Thyroid gland (tissue), 4 donors: Measurements from ENCODE around the gene LDLRAD4. TPM values are rescaled to one million over a fixed set of nuclear protein-coding genes. Genes with fewer than 3 reads are reported as not detected.

Source experiments
- DNase-seq, 2 donors: peaks; one replicate each; pipeline ENCODE4 v3.0.0-alpha.2; 2019
- H3K27ac ChIP-seq, 3 donors: fragments of 200-600 bp; sonication (generic); 1 replicate in 2 of 3; 2 replicates in 1 of 3; pipeline ENCODE4 v1.5.1; 2016 to 2019; ENCODE audit warnings: mild to moderate bottlenecking in 1 of 3, moderate library complexity in 1 of 3
- H3K27me3 ChIP-seq: fragments of 200-600 bp; sonication (generic); one replicate; pipeline ENCODE4 v1.5.1; 2019
- H3K36me3 ChIP-seq, 2 donors: fragments of 200-600 bp; sonication (generic); one replicate each; pipeline ENCODE4 v1.5.1; 2016 to 2019
- H3K4me1 ChIP-seq, 2 donors: fragments of 200-600 bp; sonication (generic); one replicate each; pipeline ENCODE4 v1.5.1; 2017 to 2019
- H3K4me3 ChIP-seq, 3 donors: fragments of 200-600 bp; sonication (generic); replicated peaks in 1 of 3; 1 replicate in 2 of 3; 2 replicates in 1 of 3; pipeline ENCODE4 v1.5.1; 2016; ENCODE audit warnings: mild to moderate bottlenecking in 1 of 3
- H3K9me3 ChIP-seq: fragments of 200-600 bp; sonication (generic); one replicate; pipeline ENCODE4 v1.5.1; 2017
- POLR2A ChIP-seq, 2 donors: fragments of 450-650 bp; IDR thresholded peaks; one replicate each; pipeline ENCODE4 v1.6.1; 2017; ENCODE audit warnings: antibody characterized with exemption in 2 of 2, mild to moderate bottlenecking in 2 of 2, moderate library complexity in 1 of 2
- WGBS, 2 donors: methylation state at CpG; one replicate each; pipeline ENCODE4 v1.1.5; 2017; 5-methylcytosine and 5-hydroxymethylcytosine counted together
- intact Hi-C: fragments of 100-400 bp; cut with DNase I; formaldehyde crosslinking; loops from one replicate; pipeline ENCODE4 v1.15.1; 2023
- total RNA-seq, 4 donors: library from RNA; depleted of rRNA; stranded (reverse); fragments of >200 nt; gene quantifications; one replicate each; pipeline ENCODE4 v1.2.3, GENCODE V29; 2016
- TF ChIP-seq, protein P1 (sequence below), 6 experiments: fragments of 200-600 bp in 3 of 6; fragments of 450-650 bp in 3 of 6; sonication (generic) in 3 of 6; IDR thresholded peaks; one replicate each; pipeline ENCODE4 v1.5.1; 2016 to 2019; ENCODE audit warnings: antibody characterized with exemption in 6 of 6, mild to moderate bottlenecking in 2 of 6, inconsistent platforms in 1 of 6, moderate library complexity in 1 of 6

Gene LDLRAD4
- total RNA-seq, 4 donors from 2014 or later, result 23.7 to 35.7 (median 29.7) TPM

DNA sequence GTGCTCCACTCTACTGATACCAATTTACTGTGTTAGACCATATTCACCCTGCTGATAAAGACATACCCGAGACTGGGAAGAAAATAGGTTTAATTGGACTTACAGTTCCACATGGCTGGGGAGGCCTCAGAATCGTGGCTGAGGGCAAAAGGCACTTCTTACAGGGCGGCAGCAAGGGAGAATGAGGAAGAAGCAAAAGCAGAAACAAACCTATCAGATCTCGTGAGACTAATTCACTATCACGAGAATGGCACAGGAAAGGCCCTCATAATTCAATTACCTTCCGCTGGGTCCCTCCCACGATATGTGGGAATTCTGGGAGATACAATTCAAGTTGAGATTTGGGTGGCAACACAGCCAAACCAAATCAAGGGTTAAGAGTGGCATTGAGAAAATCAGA is 65.2 kb downstream of the LDLRAD4 start:
- intact Hi-C loops, result no loop called here
- H3K27ac ChIP-seq, result no peak overlapping the region

DNA sequence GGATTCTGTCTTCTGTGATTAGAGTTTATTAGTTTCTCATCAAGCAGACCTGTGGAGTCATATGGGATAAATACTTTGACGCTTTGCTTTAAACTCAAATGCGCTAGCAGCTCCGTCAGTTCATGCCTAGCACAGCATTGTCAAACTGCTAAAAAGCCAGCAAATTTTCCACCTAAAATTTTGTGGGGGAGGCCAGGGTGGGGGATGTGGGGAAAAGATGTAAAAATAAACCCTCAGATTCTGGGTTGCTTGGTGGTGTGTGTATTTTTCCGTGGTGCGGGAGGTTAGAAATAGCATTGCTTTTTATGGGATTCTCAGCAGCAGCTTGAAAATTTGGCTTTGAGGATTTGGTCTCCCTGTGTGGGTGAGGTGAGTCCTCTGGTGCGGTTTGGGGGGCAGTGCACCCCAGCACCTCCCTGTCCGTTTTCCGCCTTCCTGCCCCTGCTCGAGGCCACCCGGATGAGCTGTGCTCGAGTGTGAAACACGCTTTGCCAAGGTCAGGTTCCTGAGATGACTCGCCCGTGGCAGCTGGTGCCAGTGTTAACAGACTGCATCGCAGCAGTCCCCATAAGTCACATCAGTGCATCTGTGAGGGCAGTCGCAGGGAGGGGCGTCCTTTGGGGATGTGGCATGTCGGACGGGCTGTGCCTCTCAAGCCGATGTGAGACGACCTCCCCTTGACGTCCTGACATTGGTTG is 65.9 kb downstream of the LDLRAD4 start:
- H3K4me1 ChIP-seq, result no peaks in the 10 kb centered on the region
- WGBS, 2 donors, result 64 to 65% methylated on average over 21 to 22 of the region's 22 CpGs
- TF ChIP-seq, protein P1, sequence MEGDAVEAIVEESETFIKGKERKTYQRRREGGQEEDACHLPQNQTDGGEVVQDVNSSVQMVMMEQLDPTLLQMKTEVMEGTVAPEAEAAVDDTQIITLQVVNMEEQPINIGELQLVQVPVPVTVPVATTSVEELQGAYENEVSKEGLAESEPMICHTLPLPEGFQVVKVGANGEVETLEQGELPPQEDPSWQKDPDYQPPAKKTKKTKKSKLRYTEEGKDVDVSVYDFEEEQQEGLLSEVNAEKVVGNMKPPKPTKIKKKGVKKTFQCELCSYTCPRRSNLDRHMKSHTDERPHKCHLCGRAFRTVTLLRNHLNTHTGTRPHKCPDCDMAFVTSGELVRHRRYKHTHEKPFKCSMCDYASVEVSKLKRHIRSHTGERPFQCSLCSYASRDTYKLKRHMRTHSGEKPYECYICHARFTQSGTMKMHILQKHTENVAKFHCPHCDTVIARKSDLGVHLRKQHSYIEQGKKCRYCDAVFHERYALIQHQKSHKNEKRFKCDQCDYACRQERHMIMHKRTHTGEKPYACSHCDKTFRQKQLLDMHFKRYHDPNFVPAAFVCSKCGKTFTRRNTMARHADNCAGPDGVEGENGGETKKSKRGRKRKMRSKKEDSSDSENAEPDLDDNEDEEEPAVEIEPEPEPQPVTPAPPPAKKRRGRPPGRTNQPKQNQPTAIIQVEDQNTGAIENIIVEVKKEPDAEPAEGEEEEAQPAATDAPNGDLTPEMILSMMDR (IDR thresholded peaks at IDR 0.05), result no peak
- no peak for TF ChIP-seq POLR2A (IDR thresholded peaks at IDR 0.05)
- DNase-seq, result no peak
- intact Hi-C loops, result no loop called here
- no peaks in the 10 kb centered on the region for H3K9me3 ChIP-seq
- H3K36me3 ChIP-seq, result no peaks in the 10 kb centered on the region
- H3K4me3 ChIP-seq, result no peak overlapping the region
- no peaks in the 10 kb centered on the region for H3K27me3 ChIP-seq
- H3K27ac ChIP-seq, result no peak overlapping the region

More for the DNA sequence above, 65.2 kb downstream of the LDLRAD4 start:
- TF ChIP-seq, protein P1 (IDR thresholded peaks at IDR 0.05), result no peak
- TF ChIP-seq POLR2A (IDR thresholded peaks at IDR 0.05), result no peak
- 93 to 96% methylated on average over 7 of the region's 7 CpGs for WGBS, 2 donors
- H3K27me3 ChIP-seq, result no peaks in the 10 kb centered on the region
- no peaks in the 10 kb centered on the region for H3K4me1 ChIP-seq
- no peaks in the 10 kb centered on the region for H3K9me3 ChIP-seq
- H3K4me3 ChIP-seq, result no peak overlapping the region
- no peak for DNase-seq
- no peaks in the 10 kb centered on the region for H3K36me3 ChIP-seq

DNA sequence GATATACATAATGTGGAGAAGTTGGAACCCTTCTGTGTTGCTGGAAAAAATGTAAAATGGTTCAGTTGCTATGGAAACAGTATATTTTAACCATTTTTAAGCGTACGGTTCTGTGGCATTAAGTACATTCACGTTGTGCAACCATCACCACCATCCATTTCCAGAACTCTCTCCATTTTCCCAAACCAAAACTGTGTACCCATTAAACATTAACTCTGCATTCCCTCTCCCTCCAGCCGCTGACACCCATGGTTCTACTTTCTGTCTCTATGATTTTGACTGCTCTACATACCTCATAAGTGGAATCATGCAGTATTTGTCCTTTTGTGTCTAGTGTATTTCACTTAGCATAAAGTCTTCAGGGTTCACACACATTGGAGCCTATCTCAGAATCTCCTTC is 67.3 kb downstream of the LDLRAD4 start:
- Histone ChIP-seq H3K36me3 (no peaks in the 10 kb centered on the region), H3K27me3 (no peaks in the 10 kb centered on the region), H3K4me3 (no peak overlapping the region), H3K9me3 (no peaks in the 10 kb centered on the region), H3K4me1 (no peaks in the 10 kb centered on the region), H3K27ac (no peak overlapping the region)
- intact Hi-C loops, result no loop called here
- 93 to 94% methylated on average over 4 of the region's 4 CpGs for WGBS, 2 donors
- no peak for DNase-seq
- no peak for TF ChIP-seq POLR2A (IDR thresholded peaks at IDR 0.05)
- TF ChIP-seq, protein P1 (IDR thresholded peaks at IDR 0.05), result no peak

DNA sequence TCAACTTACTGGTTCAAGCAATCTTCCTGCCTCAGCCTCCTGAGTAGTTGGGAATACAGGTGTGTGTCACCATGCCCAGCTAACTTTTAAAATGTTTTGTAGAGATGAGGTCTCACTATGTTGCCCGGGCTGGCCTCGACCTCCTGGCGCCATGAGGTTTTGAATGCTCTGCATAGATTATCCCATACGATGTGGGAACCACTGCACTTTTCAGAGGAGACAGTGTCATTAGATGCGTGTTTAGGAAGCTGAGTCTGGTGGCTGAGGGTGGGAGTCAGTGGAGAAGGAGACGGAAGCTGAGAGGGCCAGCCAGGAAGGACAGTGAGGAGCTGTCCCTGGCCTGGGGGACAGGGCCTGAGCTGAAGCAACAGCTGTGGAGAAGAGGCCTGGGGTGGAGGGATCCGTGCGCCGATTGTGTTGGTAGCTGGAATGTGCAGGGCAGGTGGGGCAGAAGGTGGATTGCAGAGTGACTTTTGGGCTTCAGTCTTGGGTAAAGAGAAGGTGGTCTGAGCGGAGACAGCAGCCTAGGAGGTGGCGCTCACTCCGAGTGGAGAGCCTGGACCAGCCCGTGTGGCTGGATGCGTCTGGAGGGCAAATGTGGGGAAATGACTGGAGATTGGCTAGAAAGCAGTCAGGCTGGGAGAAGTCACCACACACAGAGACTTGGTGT is 68.0 kb downstream of the LDLRAD4 start:
- Histone ChIP-seq H3K9me3 (no peaks in the 10 kb centered on the region), H3K4me3 (no peak overlapping the region), H3K27me3 (no peaks in the 10 kb centered on the region), H3K27ac (no peak overlapping the region), H3K36me3 (no peaks in the 10 kb centered on the region), H3K4me1 (no peaks in the 10 kb centered on the region)
- DNase-seq, result no peak
- no peak for TF ChIP-seq POLR2A (IDR thresholded peaks at IDR 0.05)
- TF ChIP-seq, protein P1 (IDR thresholded peaks at IDR 0.05), result no peak
- intact Hi-C loops, result no loop called here
- 95% methylated on average over 14 of the region's 14 CpGs for WGBS, 2 donors

DNA sequence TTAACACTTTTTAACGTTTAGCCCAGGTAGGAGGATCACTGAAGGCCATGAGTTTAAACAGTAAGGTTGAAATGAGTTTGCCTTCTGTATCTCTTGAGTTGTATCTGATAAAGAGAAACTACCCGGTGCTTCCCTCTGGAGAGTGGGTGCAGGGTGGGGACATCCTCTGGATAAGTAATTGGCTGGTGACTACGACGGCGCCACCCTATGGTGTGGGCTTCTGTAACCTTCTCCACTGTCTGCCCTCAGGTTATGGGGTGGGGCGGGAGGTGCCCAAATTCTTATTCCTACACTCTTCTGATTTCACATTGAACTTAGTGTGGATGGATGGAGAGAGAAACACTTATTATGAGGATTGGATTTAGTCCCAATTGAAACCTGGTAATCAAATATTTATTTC is 68.8 kb downstream of the LDLRAD4 start:
- WGBS, 2 donors, result 89% methylated on average over 6 of the region's 6 CpGs
- intact Hi-C loops, result no loop called here
- TF ChIP-seq, protein P1 (IDR thresholded peaks at IDR 0.05), result no peak
- no peak for TF ChIP-seq POLR2A (IDR thresholded peaks at IDR 0.05)

More for the DNA sequence above, 68.8 kb downstream of the LDLRAD4 start:
- Histone ChIP-seq H3K27me3 (no peaks in the 10 kb centered on the region), H3K27ac (no peak overlapping the region), H3K9me3 (no peaks in the 10 kb centered on the region), H3K4me3 (no peak overlapping the region), H3K36me3 (no peaks in the 10 kb centered on the region), H3K4me1 (no peaks in the 10 kb centered on the region)
- DNase-seq, result no peak
